B cell (primary cell): ENCODE results near the gene CDIPT.

Experiments
- EZH2 ChIP-seq: IDR thresholded peaks from 2 replicates; pipeline ENCODE4 v1.6.1; 2012; ENCODE audit warnings: borderline replicate concordance, low read depth, mild to moderate bottlenecking, moderate library complexity, low read length; ENCODE audit not compliant: insufficient read depth, poor library complexity, severe bottlenecking
- TF ChIP-seq, protein P1 (sequence below): fragments of 200-600 bp; IDR thresholded peaks from one replicate; pipeline ENCODE4 v1.8.0; 2022; ENCODE audit warnings: antibody characterized with exemption, mild to moderate bottlenecking

DNA sequence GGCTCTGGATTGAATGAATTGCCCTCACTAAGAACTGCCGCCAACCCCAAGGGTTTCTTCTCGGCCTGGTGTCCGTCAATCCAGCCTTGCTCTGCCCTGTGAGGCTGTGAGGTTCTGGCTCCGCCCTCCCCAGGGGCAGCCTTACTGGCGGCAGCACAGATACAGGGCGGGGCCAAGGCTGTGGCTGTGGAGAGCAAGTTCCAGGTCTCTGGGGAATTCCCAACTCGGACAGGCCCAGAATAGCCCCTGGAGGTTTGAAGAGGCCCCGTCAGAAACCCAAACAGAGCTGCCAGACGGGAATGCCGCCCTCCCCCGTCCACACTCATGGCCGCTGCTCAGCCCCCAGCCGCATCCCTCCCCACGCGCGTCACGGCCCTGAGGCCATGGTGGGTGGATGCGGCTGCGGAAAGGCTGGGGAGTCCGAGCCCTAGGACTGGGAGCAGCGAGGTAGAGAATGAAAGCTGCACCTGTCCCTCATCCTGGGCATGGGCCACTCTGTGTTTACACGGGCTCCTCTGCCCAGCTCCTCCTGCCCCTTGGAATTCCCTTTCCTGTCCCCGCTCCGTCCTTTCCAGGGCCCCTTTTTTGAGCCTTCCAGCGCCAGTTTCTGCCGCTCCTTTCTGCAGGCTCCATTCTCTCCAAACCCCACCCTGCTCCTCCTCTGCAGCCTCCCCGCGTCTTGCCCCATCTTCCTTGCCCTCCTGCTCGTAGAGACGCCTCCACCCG, 51.7 kb downstream of the CDIPT start:
- TF ChIP-seq, protein P1, sequence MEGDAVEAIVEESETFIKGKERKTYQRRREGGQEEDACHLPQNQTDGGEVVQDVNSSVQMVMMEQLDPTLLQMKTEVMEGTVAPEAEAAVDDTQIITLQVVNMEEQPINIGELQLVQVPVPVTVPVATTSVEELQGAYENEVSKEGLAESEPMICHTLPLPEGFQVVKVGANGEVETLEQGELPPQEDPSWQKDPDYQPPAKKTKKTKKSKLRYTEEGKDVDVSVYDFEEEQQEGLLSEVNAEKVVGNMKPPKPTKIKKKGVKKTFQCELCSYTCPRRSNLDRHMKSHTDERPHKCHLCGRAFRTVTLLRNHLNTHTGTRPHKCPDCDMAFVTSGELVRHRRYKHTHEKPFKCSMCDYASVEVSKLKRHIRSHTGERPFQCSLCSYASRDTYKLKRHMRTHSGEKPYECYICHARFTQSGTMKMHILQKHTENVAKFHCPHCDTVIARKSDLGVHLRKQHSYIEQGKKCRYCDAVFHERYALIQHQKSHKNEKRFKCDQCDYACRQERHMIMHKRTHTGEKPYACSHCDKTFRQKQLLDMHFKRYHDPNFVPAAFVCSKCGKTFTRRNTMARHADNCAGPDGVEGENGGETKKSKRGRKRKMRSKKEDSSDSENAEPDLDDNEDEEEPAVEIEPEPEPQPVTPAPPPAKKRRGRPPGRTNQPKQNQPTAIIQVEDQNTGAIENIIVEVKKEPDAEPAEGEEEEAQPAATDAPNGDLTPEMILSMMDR, result no peak
- no peak for TF ChIP-seq EZH2
